GM18858 (cell line): ENCODE results near the gene VIPR2.

Source experiments
- ATAC-seq: cut with Tn5 transposase; IDR thresholded peaks from one replicate; pipeline ENCODE4 v1.9.1; 2021; ENCODE audit not compliant: unreplicated experiment

Gene VIPR2

DNA sequence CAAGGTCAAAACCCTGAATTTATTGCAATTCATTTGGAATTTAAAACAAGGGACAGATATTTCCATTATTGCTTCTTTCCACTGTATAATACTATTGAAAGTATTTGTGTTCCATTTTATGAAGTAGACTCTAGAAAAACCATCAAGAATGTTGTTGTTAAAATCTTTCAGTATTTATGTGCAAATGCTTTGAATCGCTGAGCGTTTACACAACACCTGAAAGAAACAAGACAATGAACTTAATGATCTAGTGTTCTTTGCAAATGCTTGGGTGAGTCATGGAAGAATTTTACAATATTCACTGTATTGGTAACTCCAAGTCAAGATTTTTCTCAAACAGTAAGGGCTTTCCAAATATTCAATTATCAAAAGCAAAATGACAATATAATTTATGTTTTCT is 97.1 kb downstream of the VIPR2 start:
- ATAC-seq: no peak

DNA sequence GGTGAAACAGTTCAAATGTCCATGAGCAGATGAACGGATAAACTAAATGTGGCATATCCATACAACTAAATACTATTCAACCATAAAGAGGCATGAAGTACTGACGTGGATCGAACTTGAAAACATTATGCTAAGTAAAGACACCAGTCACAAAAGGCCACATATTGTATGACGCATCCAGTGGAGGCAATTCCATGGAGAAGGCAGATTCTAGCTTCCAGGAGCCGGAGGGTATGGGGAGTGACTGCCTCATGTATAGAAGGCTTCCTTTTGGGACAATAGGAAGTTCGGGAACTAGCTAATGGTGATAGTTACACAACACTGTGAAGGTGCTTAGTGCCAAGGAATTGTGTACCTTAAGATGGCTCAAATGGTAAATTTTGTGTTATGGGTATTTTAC is 98.4 kb downstream of the VIPR2 start:
- ATAC-seq: no peak

DNA sequence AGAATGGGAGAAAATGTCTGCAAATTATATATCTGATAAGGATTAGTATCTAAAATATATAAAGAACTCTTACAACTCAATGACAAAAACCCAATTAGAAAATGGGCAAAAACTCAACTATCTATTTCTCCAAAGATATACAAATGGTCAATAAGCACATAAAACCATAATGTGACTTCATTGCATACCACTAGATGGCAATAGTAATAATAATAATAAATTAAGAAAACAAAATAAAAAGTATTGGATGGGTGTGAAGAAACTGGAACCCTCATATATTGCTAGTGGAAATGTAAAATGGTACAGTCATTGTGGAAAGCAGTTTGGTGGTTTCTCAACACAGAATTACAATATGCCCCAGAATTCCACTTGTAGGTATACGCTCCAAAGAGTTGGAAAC is 98.8 kb downstream of the VIPR2 start:
- ATAC-seq: no peak

DNA sequence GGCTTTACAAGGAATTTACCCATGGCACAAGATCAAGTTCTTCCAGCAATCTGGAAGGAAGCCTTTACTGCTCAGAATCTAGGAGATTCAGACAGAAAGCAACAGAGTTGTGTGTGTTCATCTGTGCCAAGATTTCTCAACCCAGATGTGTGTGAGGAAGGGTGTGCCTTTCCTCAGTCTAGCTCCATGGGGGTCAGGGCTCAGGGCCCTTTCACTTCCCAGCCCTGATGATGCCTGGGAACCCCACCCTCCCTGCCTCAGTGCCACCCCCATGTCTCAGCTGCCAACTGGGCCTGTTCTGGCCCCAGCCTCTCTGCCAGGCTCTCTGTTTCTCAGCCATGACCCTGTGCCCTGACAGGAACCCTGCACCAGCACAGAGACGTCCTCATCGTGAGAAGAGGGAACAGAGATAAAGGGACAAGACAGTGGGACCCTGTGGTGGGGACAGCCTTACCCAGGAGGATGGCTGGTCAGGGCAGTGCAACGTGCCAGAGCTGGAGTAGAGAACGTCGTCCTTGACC is 102.0 kb downstream of the VIPR2 start:
- ATAC-seq: no peak

DNA sequence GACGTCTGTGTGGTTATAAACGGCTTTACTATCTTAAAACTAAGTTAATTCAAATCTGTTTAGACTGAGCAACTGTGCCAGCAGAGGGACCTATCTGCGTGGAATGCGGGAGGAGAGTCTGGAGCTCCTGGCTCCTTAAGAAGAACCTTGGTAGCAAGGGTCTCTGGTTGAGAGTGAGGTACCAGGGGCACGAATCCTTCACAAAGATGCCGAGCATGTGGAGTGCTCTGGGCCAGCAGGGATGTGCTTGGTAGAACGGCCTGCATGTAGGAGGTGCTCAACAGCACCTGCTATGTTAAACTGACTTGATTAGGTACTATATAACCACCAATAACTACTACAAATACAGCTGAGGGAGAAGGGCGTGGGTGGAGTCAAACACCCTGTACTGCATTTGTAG is 102.6 kb downstream of the VIPR2 start:
- no peak for ATAC-seq

DNA sequence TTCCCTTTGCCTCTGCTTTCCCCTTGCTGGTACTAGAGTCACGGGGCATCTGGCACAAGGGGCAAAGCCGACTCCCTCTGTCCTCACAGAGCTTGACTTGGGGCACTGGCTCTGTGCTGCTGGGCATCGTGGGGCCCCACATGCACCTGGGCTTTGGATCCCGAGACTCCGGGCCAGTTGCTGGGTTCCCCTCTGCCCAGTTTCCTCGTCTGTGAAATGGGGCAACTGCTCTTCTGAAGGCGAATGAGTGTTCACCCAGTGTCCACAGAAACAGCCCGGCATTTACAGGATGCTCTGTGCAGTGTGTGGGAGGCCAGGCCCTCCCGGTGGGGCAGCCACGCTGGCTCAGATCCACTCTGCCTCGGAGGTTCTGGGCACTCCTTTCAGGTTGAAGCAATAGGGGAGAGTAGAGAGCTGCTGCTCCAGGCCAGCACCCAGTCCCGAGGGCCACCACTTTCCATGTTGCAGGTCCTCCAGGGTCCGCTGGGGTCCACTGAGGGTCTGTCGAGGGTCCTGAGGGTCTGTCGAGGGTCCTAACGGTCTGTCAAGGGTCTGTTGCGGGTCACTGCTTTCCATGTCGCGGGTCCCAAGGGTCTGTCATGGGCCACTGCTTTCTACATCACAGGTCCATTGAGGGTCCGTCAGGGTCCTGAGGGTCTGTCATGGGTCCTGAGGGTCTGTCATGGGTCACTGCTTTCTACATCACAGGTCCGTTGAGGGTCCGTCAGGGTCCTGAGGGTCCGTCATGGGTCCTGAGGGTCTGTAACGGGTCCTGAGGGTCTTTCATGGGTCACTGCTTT is 103.6 kb downstream of the VIPR2 start:
- ATAC-seq: no peak

DNA sequence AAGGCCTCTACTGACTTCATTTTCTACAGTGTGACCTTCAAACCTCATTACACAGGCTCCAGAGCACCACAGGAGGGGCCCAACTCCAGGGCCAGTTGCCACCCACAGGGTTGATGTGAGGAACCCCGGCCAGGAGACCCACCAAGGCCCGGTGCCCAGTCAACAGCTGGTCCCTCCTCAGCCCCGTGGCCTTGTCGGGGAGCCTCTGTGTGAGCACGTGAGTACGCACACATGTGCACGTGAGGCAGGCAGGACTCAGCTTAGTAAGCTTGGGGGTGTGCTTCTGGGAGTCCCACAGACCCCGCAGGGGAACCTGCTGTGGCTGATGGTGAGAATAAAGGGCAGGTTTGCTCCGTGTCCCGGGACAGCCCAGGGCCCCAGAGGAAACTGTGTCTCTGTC is 104.5 kb downstream of the VIPR2 start:
- no peak for ATAC-seq

DNA sequence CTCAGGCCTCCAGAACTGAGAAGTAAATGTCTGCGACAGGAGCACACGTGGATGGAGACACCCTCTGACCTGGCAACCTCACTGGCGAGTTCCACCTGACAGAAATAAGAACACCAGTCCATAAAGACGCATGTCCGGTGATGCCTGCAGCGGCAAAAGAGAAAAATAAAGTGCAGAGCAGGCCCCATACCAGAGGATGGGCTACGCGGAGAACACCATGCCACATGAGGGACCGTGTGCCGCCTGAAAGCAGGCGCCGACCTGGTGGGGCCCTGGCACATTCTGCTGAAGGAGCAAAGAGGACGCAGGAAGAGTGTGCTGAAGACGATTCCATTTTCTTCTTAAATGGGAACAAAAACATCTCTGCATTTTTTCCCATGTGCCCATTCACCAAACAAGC is 105.0 kb downstream of the VIPR2 start:
- no peak for ATAC-seq

DNA sequence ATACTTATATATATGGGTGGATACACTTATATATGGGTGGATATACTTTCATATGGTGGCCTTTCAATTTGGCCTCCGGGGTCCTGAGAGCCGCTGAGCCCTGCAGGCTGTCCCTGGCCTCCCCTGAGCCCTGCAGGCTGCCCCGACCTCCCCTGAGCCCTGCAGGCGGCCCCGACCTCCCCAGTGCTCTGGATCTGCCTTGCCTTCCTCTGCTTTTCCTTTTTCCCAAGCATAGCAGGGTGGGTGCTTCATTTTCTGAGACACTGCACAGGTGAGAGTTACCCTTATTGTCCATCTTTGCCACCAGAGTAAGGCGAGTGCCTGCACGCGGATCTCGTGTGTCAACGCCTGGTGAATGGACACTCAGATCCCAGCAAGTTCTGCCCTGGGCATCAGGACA is 106.6 kb downstream of the VIPR2 start:
- ATAC-seq: no peak

DNA sequence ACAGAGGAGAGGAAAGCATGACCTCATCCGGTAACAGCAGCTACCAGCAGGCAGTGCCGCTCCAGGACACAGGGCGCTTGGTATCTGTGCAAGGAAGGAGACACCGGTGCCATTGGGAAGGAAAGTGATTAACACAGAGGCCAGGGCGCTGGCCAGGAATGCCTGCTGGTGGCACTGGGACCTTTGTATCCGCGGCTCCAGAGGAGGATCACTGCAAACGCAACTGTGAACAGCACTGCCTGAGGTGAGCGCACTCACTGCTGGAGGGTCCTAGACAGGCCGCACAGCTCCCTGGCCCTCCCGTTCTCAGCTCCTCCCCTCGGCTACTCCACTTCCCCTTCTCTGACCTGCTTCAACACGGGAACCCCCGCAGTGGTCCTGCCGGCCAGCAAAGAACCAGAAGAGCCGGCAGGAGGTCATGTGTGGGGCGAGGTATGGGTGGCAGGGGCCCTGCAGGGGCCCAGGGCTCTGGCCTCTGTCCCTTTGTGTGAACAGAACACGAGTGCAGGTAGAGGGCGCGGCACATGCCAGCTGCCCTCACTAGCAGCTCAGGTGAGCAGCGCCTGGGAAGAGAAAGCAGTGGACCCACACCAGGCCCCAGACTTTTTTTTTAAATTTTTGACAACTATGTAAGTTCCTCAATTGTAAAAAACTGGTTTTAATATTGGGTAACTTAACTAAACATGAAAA is 107.6 kb downstream of the VIPR2 start:
- no peak for ATAC-seq

DNA sequence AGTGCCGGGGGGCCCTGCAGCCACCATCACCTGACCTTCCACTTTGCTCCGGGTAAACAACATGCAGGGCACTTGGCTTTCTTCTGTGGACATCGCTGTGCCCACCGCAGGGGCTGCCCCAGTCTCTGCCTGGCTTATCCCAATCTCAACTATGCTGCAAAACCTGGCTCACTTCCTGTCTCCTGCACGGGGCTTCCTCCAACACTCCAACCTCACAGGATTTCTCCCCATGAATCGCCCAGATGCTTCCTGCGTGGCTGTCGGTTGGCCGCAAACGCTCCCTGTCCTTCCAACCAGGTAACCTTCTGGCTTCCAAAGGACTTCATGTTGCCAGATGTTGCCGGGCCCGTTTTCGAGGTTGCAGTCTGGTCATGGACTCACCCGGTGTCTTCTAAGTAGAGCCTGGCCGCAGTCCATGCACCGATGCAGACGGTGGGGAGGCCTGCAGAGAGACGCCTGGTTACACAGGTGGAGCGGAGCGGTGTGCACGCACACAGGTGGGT is 109.0 kb downstream of the VIPR2 start:
- ATAC-seq: no peak

DNA sequence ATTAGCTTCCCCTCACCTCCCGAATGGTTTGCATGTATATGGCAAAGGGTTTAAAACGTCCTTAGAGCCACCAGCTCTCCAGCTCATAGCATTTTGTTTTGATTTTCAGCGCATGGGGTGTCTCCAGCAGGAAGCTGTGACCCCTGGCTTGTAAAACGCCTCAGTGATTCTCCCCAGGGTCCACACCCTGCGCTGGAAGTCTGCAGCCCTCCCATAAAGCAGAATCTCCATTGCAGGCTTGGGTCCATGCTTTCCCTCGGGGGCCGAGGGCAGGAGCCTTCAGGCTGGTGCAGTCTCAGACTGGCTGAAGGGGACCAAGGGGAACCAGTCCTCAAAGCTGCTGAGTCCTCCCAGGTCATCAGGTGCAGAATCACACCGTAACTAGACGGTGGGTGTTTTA is 109.7 kb downstream of the VIPR2 start:
- ATAC-seq: no peak

DNA sequence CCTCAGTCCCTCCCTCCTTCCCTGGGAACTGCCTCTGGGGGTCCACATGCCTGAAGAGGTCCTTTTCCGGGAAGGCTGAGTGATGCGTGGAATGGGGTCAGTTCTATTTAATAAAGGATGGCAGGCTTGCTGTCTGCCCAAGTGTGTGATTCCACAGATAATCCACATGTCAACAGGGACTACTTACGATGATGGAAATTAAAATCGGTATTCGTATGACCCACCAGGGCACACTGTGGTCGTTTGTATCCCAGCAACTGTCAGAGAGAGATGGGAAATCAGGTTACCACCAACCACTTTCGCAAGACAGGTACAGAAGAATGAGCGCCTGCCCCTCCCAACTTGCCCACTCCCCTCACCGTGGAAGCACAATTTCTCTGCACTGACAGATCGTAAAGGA is 110.3 kb downstream of the VIPR2 start:
- no peak for ATAC-seq

DNA sequence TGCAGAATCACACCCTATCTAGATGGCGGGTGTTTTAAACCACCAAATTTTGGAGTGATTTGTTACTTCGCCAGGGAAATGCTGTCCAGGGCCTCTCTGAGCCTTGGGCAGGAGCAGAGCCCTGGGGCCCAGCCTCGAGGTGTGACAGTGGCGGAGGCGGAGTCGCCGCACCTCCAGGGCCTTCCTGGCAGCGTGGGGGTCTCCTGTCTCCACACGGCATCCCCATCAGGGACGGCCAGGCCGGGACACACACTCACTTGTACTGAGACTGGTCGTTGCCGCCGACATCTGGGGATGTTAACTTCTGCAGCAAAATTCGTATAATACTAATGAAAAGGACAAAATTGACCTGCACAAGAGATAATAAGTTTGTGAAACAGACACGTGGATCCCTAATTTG is 110.7 kb downstream of the VIPR2 start:
- no peak for ATAC-seq

DNA sequence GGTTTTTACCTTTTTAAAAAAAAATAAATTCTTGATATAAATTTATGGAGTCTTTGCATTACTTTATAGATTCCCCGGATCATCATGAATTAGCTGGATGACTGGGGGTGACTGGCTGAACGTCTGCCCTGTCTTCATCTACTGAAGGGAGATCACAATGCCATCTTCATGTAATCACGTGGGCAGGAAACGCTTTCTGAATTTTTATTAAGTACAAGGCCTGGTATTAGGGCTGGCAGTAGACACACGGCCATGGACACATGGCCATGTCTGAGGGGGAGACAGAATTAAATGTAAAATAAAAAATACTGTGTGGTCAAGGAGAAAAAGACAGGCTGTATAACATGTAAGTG is 111.2 kb downstream of the VIPR2 start:
- no peak for ATAC-seq

DNA sequence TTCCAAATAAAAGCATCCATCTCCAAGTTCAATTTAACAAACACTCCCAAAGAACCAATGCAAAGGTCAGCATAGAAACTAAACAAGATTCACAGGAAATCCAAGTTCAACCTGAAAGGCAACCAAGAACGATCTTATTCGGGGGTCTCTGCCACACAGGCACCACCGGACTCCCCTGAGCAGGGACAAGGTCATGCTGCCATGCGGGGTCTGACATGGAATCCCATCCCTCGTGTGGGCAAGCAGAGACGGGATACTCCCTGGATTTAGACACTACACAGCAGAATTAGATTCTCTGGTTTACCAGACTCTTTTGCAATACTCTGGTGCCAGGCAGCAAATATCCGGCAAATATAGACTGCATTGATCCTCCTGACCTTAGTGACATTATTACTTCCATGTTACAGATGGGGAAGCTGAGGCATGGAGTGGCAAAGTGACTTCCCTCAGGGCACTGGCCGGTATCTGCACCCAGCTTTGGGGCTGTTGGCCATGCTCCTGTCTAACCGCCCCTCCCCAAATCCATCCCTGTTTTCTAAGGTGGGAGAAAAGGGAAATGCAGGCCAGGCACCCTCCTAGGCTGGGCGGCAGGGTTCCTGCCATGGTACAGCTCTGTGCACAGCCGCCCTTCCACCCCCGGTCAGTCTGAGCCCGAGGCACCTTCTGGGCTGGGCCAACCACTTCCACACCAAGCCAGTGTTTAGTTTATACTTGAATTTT is 111.8 kb downstream of the VIPR2 start:
- no peak for ATAC-seq

DNA sequence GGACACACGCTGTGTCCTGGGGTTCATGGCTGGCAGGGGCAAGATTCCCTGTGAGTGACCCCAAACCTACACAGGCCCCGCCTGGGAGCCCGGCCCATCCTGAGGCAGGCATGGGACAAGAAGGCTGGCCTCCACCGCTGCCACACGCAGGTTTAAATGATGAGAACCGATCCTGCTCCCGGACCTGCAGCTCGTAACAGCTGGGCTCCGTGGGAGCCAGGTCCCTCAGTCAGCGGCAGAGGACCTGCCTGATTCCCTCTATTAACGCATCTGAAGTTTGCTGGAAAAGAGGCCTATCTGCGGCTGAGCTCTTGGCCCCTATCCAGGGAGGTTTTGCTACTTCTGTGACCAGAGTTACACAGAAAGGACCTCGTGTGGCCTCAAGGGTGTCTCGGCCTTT is 112.3 kb downstream of the VIPR2 start:
- ATAC-seq: no peak

DNA sequence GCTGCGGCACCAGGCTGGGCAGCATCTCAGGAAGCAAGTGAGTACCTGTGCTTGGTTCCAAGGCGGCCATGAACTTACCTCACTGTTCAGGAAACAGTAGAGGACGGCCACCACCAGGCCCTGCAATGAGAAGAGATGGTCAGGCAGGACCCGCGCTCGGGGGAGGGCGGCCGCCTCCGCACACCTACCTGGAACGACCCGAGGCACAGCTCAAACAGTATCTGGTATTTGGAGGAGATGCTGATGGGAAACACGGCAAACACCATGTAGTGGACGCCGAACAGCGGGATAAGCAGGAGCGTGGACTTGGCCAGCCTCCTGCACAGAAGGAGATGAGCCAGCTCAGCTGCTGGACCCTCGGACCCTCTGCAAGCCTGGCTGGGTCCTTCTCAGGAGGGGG is 112.9 kb downstream of the VIPR2 start:
- no peak for ATAC-seq

DNA sequence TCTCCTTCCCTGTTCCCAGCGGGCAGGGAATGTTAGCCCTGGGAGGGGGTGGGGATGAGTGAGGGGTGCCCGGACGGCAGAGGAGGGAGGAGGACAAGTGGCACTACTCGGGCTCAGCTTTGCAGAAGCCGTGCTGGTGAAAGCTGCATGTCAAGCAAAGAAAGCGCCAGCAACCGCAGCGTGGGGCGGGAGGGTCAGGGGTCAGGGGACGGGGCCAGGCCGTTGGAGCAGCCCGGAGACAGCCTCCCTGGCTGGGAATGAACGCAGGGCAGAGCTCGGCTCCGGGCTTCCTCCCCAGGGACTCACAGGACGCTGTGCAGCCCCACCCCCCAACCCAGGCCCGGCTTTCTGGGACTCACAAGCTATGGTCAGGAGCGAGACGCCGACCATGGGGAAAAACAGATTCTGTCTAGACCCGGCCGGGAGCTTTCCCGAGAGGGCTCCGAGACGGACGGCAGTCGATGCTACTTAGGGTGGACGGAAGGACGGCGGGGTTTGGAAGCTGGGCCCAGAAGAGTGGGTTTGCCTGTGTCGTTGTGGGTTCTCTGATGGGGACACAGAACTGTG is 113.4 kb downstream of the VIPR2 start:
- no peak for ATAC-seq

DNA sequence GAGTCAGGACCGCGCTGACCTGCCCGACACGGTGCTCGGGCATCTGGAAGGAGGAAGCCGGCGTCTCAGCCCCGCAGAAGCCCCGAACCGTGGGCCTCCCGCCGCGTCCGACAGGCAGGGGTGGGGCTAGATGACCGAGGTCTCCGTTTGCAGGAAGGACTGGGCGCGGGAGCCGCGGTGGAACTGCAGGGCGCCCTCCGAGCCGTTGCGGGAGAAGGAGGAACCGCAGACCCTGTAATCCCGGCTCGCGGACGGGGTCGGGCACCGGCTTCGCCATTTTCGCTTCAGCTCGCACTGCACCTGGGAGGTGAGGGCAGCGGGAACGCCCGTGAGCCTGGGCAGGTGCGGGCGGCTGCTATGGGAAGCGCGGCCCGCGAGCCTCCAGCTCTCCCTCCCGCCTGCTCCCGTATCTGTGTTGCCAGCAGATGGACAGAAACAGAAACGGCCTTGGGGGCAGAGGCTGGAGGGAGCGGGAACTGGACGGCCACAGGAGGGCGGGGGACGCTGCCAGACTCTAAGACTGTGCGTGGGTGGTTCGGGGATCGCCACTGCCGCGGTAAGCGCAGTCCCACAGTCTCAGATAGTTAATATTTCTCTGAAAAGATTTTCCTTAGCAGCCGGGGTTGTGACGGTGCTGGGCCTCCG is 114.1 kb downstream of the VIPR2 start:
- no peak for ATAC-seq
